GM18519 (cell line): ENCODE measurements around the gene ESF1.

ENCODE experiments used
- ATAC-seq: cut with Tn5 transposase; IDR thresholded peaks from one replicate; pipeline ENCODE4 v1.9.1; 2021; ENCODE audit warnings: mild to moderate bottlenecking, moderate library complexity; ENCODE audit not compliant: unreplicated experiment, low FRiP score

Gene ESF1

GRCh38 chr20:13683833-13684232 is 100.9 kb downstream of the ESF1 start:
- no peak for ATAC-seq

- ATAC-seq, result peak; percentile 86
Measured at GRCh38 chr20:13681248-13682125, 103.2 kb downstream of the ESF1 start.

- no peak for ATAC-seq
Measured at GRCh38 chr20:13678944-13679343, 105.8 kb downstream of the ESF1 start.

- ATAC-seq, result no peak
Measured at GRCh38 chr20:13677241-13677640, 107.5 kb downstream of the ESF1 start.

GRCh38 chr20:13676682-13677081 is 108.0 kb downstream of the ESF1 start:
- no peak for ATAC-seq

GRCh38 chr20:13672690-13673089 is 112.0 kb downstream of the ESF1 start:
- no peak for ATAC-seq

GRCh38 chr20:13671916-13672378 is 112.8 kb downstream of the ESF1 start:
- ATAC-seq, result no peak

GRCh38 chr20:13671512-13671911 is 113.2 kb downstream of the ESF1 start:
- no peak for ATAC-seq

- ATAC-seq, result no peak
Measured at GRCh38 chr20:13670160-13670559, 114.6 kb downstream of the ESF1 start.

- ATAC-seq, result no peak
Measured at GRCh38 chr20:13665709-13666395, 118.9 kb downstream of the ESF1 start.
